HG03558 (cell line): ENCODE measurements around the gene SEC16A.

Source experiments
- ATAC-seq: cut with Tn5 transposase; IDR thresholded peaks from one replicate; pipeline ENCODE4 v1.9.1; 2021; ENCODE audit warnings: moderate number of reproducible peaks; ENCODE audit not compliant: unreplicated experiment; ENCODE audit errors: extremely low read depth

SEC16A gene

DNA sequence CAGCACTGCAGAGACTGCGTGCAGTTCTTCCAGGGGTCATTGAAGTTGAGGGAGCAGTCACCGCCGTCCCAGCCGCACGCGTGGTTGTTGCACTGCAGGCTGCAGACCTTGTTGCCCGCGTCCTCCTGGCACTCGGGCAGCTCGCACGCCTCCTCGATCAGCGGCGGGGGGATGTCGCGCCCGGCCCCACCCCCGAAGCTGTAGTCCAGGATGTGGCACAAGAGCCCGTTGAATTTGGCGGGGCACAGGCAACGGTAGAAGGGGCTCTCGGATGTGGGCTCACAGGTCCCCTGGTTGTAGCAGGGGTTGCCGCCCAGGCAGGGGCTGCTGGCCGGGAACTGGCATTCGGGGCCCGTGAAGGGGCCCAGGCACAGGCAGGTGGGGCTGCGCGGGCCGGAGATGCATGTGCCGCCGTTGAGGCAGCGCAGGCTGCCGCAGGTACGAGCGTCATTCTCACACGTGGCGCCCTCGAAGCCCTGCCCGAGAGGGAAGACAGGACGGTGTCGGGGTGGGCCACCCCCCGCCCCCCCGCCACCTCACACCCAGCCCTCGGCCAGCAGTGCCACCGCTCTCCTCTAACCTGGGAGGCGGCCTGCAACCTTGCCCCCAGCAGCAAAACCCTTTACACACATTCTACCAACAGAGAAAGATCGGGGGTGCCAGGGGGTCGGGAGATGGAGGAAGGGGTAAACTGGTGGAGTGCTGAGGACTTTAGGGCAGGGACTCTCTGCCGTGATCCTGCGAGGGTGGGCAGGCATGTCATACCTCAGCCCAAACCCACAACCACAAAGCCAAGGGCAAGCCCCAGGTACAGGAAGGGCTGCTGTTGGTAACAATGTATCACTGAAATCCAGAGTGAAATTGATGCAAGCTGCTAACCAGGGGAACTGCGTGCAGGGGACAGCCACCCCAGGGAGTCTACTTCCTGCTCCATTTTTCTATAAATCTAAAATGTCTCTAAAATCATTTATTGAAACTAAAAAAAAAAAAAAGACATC lies 22.9 kb upstream of the SEC16A start:
- no peak for ATAC-seq

DNA sequence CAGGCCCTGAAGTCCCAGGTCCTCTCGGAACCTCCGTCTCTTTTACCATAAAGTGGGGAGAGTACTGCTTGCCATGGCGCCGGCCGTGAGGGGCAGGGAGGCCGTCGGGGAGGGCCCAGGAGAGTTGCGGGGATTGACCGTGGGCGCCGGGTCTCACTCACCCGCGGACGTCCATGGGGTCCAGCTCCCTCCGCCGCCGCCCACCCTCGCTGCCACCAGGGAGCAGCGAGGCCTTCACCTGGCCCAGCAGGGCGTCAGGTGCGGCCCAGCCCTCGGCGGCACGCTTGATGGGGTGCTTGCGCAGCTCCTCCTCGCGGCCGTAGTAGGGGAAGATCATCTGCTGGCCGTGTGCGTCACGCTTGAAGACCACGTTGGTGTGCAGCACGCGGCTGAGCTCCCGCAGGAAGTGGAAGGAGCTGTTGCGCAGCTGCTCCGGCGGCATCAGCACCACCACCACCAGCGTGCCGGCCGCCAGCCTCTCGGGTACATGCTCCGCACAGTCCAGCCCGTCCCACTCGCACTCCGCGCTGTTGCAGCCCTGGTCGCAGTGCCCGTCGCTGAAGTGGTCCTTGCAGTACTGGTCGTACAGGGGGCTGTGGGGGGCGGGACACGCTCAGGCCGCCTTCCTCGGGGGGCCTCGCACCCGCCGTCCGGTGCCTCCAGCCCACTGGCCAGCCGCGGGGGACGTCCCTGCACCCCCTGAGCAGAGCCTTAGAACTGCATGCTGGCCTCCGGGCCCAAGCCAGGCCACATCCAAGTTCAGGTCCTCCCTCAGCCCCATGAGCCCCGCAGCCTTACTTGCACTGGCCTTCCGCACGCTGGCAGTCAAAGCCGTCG lies 21.9 kb upstream of the SEC16A start:
- no peak for ATAC-seq

DNA sequence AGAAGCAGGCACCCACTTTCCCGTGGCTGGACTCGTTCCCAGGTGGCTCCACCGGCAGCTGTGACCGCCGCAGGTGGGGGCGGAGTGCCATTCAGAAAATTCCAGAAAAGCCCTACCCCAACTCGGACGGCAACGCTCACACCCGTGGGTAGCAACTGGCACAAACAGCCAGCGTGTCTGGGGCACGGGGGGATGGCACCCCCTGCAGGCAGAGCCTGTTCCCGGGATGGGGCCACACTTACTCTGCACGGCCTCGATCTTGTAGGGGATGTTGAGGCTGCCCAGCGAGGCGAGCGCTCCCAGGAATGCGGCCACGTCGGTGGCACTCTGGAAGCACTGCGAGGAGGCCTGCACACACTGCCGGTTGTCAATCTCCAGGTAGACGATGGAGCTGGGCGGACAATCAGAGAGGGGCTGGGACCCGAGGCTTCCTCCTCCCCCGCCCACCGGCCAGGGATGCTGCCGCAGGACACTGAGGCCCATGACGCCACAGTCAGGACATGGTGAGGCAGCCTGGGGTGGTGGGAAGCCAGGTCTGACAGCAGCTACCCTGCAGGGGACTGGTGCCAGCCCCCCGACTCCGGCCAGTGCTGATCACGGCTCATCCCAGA lies 20.2 kb upstream of the SEC16A start:
- no peak for ATAC-seq

DNA sequence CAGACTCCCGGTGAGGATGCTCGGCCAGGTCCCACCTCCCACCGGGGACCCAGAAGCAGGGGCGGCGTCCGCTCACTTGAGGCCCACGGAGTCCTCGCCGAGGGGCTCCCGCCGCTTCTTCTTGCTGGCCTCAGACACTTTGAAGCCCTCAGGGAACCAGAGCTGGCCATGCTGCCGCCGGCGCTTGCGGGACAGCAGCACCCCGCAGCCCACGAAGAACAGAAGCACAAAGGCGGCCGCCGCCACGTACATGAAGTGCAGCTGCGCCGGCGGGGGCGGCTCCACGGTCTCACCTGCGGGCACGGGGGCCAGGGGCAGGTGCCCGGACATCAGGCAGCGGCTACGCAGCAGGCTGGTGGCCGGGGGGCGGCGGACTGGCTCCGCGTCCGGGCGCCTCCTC lies 19.4 kb upstream of the SEC16A start:
- no peak for ATAC-seq

DNA sequence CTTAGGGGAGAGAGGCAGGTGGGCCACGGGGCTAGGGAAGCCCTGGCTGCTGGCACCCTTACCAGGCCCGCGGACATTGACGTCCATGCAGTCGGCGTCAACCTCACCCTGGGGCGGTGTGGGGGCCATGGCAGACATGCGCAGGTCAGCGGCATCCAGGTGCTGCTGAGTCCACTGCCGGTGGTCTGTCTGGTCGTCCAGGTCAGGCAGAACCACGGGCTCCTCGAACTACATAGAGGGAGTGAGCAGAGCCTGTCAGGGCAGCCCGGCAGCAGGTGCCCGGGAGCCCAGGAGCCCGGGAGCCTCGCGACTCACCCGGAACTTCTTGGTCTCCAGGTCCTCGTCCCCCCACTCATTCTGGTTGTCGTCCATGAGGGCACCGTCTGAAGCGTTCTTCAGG lies 18.8 kb upstream of the SEC16A start:
- ATAC-seq: no peak

DNA sequence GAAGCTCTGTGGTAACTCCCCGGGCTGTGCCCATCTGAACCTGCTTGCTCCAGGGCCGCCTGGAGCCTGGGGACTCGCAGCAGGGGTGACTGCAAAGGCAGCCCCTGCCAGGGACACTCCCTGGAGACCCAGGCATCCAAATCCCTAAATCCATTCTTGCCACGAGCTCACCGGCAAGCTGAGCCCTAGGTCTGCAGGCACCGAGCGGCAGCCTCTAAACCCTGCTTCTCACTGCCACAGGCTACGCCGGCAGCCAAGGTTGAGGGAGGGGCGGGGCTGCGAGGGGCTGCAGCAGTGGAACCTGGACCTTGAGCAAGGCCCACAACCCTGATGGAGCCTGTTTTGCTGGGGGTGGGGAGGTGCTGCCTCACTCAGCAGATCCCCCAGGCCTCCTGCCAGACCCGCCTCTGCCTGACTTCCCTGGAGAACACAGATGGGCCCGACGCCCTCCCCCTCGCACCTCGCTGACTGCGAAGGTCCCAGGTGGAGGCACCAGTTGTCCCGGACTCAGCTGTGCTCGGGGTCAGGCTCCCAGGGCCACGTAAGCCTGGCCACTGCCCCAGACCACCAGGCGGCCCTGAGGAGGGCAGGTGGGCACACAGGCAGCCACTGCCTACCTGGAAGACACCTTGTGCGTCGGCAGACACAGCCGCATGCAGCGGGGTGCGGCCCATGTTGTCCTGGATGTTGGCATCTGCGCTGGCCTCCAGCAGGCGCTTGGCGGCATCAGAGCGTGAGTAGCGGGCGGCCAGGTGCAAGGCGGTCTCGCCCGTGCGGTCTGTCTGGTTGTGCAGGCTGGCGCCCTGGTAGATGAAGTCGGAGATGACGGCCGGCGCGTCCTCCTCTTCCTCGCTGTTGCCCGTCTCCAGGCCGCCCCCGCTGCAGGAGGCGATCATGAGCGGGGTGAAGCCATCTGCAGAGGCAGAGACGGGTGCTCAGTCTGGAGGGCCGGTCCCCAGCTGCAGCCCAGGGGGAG lies 17.4 kb upstream of the SEC16A start:
- ATAC-seq: no peak

DNA sequence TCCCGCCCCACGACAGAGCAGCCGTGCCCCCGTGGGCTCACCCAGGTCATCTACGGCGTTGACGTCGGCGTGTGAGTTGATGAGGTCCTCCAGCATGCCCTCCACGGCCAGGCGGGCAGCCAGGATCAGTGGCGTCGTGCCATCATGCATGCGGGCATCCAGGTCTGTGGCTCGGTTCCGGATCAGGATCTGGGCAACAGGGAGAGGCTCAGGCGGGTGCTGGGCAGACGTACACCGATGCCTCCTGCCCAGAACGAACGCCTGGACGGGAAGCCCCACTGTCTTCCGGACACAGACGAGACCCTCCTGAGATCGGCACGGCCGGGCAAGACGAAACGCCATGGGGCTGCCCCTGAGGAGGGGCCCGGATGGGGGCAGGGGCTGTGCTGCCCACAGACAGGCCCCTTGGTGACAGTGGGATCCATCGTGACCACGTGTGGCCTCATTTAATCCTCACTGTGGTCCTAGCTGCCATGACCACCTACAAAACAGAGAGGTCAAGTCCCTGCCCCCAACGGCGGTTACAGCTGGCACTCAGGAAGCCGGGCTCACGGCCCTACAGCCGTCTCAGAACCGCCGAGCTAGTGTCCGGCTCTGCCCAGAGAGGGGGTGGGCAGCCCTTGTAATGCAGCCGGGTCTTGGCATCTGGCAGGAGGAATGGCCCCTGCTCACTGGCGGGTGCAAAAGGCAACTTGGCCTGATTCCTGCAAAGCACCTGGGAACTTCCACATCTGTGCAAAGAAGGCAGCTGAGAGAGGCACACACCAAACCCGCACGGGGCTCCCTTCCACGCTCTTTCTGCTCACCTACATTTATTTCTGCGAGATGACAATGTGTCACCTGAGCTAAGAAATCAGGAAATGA lies 16.5 kb upstream of the SEC16A start:
- ATAC-seq: no peak

DNA sequence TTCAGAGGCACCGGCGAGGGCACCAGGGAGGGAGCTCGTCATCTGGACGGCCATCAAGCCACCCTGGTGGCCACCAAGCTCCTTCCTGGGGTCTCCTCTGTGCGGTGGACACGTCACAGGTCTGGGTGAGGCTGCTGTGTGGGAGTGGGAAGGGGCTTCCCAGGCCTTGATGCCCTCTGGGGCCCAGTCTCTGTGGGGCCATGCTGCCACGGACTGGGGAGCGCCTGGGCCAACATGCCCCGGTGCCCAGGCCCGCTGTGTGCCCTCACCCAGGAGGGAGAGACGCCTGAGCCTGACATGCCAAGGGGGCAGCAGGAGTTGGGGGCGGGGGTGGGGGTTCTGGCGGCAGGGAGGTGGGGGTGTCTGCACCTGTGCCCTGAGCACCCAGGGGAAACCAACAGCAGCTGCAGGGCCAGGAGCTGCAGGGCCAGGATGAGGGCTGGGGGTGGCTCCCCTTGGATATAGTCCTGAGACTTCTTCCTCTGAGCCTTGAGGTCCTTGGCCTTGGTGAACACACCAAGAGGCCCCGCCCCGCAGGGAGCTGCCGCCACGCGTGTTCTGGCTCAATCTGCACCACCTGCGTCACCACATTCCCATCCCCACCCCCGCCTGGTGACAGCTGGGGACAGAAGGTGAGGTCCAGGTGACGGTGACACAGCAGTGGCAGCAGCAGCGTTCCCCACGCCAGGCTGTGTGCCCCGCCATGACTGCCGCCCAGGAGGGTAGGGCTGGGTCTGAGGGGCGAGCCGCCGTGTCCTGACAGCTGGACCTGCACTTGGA lies 15.3 kb upstream of the SEC16A start:
- ATAC-seq: no peak

DNA sequence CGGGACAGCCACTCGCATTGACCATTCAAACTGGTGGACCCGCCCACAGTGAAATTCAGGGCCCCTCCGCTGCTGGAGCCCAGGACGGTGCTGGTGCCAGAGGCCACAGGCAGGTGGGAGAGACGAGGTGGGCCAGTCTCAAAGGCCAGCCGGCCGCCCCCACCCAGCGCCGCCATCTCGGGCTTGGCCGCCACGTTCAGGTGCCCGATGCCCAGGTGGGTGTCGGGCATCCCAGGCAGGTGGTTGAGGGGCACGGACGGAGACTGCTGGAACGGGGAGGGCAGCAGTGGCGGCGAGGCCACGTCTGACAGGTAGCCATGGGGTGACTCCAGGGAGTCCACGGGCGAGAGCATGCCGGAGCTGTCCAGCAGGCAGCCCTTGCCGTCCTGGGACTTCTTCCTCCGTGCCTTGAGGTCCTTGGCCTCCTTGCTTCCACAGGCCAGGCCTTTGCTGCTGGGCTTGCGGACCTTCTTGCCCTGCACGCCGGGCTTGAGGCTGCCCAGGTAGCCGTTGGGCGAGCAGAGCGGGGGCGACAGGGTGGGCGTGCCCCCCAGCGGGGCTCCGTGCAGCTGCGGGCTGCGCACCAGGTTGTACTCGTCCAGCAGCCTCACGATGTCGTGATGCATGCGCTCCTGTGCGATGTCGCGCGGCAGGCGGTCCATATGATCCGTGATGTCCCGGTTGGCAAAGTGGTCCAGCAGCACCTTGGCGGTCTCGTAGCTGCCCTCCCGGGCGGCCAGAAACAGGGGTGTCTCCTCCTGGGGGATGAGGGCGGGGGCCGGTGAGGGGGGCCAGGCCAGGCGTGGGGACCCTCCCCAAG lies 14.2 kb upstream of the SEC16A start:
- ATAC-seq: no peak

DNA sequence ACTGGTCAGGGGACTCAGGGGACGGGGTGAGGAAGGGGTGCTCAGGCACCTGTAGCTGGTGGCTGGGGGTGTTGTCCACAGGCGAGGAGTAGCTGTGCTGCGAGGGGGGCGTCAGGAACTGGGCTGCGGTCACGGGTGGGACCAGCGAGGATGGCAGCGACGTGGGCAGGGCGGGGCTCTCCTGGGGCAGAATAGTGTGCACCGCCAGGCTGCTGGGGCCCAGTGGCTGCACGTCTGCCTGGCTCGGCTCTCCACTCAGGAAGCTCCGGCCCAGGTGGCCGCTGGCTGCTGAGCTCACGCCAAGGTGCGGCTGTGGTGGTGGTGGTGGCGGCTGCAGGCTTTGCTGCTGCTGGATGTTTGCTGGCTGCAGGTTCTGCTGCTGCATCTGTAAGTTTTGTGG lies 13.3 kb upstream of the SEC16A start:
- ATAC-seq: no peak

DNA sequence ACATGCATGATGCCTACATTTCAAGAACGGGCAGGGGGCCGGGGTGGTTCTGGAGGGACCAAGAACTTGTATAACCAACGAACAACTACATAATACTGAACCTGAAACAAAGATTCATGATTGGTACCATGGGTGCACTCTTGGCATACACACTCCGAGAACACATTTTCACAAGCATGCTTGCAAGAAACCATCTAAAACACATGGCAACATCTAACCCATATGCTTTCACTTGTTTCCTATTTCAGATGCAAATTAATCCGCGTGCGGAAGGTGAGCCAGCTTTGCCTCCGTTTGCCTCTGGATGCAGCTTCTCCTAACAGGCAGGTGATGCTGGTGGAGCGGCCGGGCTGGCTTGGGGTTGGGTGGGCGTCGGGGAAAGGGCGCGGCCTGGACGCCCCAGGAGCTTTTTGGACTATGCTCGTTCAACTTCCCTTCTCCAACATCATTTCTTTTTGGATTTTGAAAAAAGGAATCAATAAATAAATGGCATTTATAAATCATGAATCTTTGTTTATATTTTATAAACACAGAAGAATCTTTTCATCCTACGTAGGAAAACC lies 12.5 kb upstream of the SEC16A start:
- no peak for ATAC-seq

DNA sequence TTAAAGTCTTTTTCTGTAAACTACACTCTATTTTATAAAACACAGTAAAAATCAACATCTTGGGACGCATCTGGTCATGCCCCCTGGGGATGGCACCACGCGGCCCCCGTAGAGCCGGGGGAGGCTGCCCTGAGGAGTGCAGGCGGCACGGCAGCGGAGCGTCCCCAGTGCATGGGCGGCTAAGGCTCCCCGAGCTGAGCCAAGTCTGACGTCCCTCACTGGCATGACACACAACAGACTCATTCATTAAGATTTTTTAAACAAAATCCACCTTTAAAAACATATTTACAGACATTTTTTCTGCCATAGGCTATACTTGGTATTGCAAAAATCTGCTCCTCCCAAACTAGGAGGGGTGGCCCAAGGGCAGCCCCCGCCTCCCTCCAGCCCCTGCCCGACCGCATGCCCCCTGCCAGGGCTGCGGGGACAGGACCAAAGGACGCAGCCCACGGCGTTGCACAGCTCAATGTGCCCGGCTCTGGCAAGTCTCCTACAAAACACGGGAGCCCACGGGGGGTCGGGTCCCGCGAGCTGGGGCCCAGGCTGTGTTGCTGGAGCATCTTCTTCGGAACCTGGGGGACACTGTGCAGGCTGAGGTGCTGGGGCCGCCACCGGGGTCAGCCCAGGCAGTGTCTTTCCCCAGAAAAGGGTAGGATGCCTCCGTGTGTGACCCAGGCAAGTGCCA lies 11.8 kb upstream of the SEC16A start:
- ATAC-seq: no peak

DNA sequence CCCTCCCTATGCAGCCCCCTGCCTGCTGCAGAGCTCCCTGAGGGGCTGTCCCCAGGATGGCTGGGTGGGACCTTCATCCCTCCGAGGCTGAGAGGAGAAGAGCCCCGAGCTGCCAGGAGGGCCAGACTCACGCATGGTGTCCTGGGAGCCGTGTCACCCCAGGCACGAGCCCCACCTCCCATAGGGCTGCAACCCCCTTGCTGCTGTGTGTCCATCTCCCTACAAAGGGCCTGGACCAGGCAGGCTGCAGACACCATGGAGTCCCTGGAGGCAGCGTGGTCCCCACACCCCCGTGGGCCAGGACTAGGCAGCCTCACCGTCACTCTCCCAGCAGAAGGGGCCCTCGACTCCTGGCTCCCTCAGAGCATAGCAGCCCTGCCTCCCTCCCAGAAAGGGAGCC lies 11.2 kb upstream of the SEC16A start:
- ATAC-seq: no peak

DNA sequence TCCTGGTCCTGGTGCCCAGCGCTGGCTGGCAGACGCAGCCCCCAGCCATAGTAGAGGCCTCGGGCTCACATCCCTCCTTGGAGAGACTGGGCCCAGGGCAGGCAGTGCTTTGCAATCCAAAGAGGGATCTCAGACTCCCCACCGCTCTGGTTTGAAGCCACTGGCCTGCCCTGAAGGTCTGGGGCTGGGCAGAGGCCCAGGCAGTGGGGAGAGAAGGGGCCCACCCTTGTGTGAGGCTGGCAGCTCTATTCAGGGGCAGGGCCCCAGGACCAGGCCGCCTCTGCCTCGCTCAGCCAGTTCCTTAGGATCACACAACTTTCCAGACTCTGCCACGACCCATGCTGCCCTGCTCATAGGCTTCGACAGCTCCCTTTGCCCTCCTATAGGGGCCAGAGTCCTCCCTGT lies 10.7 kb upstream of the SEC16A start:
- ATAC-seq: no peak

DNA sequence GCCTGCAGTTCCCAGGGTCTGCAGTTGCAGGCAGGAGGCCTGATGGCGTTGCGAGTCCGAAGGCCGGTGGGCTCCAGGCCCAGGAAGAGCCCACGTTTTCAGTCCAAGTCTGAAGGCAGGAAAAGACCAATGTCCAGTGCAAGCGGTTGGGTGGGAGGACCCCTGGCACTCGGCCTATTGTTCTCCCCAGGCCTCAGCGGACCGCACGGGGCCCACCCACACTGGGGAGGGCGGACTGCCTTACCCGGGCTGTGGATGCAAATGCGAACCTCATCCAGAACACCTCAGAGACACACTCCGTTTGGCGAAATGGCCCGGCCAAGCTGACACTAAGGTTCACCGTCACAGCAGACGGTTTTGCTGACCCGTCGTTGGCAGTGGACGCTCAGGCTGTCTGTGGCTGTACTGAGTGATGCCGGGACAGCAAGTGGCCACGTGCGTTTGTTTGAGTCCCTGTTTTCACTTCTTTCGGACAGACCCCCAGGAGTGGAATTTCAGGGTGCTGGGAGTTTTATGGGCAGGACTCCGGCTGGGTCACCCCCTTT lies 10.2 kb upstream of the SEC16A start:
- ATAC-seq: no peak

DNA sequence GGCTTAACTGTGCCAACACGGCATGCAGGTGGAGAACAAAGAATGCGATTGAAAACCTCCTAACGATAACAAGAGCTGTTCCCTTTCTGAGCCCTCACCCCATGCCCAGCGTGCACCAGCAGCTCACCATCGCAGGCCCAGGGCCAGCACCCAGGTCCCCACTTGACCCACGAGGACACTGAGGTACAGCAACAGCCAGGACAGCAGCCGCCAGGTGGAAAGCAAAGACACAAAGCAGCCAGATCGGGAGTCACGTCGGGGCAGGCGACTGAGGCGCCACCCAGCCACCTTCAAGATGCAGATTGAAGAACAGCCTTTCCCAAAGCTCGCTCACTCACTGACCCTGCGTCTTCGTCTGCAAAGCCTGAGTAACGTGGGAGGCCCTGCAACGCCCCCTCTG lies 6.9 kb upstream of the SEC16A start:
- no peak for ATAC-seq
